ENCODE results near the gene CASP3.
A peak's percentile ranks its signal among the peaks of the same experiment; 100 is the strongest.
"Not testable (repeated sequence)": the region's sequence is repeated elsewhere in the genome, so short reads cannot be mapped to it uniquely, and the experiment has no call there.

CASP3 gene

GRCh38 chr4:184662236-184662635 is 13.0 kb upstream of the CASP3 start:
- H3K9ac ChIP-seq (ENCODE audit: low read length): no peak overlapping the region
- no peaks in the 10 kb centered on the region for H3K27me3 ChIP-seq (ENCODE audit: control insufficient read depth, insufficient read depth, low read length)
- no peak overlapping the region for H3K4me3 ChIP-seq (ENCODE audit: low read depth, low read length)
- H3K4me1 ChIP-seq (ENCODE audit: control insufficient read depth, insufficient read depth, low read length): 0 out of 2 replicates have a peak, but pooled peaks cover 3% of the 10 kb centered on the region
- no peak overlapping the region for H3K27ac ChIP-seq (ENCODE audit: low read depth, low read length)
- H3K9me3 ChIP-seq (ENCODE audit: control insufficient read depth, insufficient read depth, low read depth, low read length): no peaks in the 10 kb centered on the region
- peaks cover 18% of the 10 kb centered on the region for H3K36me3 ChIP-seq (ENCODE audit: control insufficient read depth, insufficient read depth, low read length)

- no peaks in the 10 kb centered on the region for H3K27me3 ChIP-seq (ENCODE audit: control insufficient read depth, insufficient read depth, low read length)
- no peak overlapping the region for H3K4me3 ChIP-seq (ENCODE audit: low read depth, low read length)
- H3K9ac ChIP-seq (ENCODE audit: low read length): no peak overlapping the region
- no peak overlapping the region for H3K27ac ChIP-seq (ENCODE audit: low read depth, low read length)
- 0 out of 2 replicates have a peak, but pooled peaks cover 3% of the 10 kb centered on the region for H3K4me1 ChIP-seq (ENCODE audit: control insufficient read depth, insufficient read depth, low read length)
- peaks cover 9% of the 10 kb centered on the region for H3K36me3 ChIP-seq (ENCODE audit: control insufficient read depth, insufficient read depth, low read length)
- H3K9me3 ChIP-seq (ENCODE audit: control insufficient read depth, insufficient read depth, low read depth, low read length): no peaks in the 10 kb centered on the region
Measured at GRCh38 chr4:184660978-184661377, 11.7 kb upstream of the CASP3 start.

GRCh38 chr4:184657820-184658219 is 8.6 kb upstream of the CASP3 start:
- not testable (repeated sequence) for H3K36me3 ChIP-seq (ENCODE audit: control insufficient read depth, insufficient read depth, low read length); H3K4me3 ChIP-seq (ENCODE audit: low read depth, low read length); H3K27ac ChIP-seq (ENCODE audit: low read depth, low read length)

DNA sequence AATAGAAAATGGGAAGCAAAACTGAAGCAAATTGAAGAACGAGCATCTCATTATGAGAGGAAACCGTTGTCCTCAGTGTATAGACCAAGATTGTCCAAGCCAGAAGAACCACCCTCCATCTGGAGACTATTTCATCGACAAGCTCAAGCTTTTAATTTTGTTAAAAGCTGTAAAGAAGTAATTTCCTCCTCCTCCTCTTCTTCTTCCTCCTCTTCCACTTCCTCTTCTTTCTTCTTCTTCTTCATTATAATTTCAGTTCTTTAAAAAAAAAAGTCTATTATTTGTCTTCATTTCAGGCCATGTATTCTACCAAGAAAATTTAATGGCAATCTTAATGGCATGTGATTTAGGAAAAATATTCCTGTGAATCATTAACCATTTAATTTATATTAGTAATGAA is 7.9 kb upstream of the CASP3 start:
- Histone ChIP-seq H3K4me3 (ENCODE audit: low read depth, low read length) (no peak overlapping the region), H3K27ac (ENCODE audit: low read depth, low read length) (no peak overlapping the region), H3K9me3 (ENCODE audit: control insufficient read depth, insufficient read depth, low read depth, low read length) (no peaks in the 10 kb centered on the region), H3K27me3 (ENCODE audit: control insufficient read depth, insufficient read depth, low read length) (no peaks in the 10 kb centered on the region), H3K36me3 (ENCODE audit: control insufficient read depth, insufficient read depth, low read length) (peaks cover 9% of the 10 kb centered on the region), H3K9ac (ENCODE audit: low read length) (no peak overlapping the region), H3K4me1 (ENCODE audit: control insufficient read depth, insufficient read depth, low read length) (peaks cover 11% of the 10 kb centered on the region)

More at GRCh38 chr4:184657820-184658219, 8.6 kb upstream of the CASP3 start:
- H3K9ac ChIP-seq (ENCODE audit: low read length); H3K9me3 ChIP-seq (ENCODE audit: control insufficient read depth, insufficient read depth, low read depth, low read length); H3K4me1 ChIP-seq (ENCODE audit: control insufficient read depth, insufficient read depth, low read length); H3K27me3 ChIP-seq (ENCODE audit: control insufficient read depth, insufficient read depth, low read length): not testable (repeated sequence)

DNA sequence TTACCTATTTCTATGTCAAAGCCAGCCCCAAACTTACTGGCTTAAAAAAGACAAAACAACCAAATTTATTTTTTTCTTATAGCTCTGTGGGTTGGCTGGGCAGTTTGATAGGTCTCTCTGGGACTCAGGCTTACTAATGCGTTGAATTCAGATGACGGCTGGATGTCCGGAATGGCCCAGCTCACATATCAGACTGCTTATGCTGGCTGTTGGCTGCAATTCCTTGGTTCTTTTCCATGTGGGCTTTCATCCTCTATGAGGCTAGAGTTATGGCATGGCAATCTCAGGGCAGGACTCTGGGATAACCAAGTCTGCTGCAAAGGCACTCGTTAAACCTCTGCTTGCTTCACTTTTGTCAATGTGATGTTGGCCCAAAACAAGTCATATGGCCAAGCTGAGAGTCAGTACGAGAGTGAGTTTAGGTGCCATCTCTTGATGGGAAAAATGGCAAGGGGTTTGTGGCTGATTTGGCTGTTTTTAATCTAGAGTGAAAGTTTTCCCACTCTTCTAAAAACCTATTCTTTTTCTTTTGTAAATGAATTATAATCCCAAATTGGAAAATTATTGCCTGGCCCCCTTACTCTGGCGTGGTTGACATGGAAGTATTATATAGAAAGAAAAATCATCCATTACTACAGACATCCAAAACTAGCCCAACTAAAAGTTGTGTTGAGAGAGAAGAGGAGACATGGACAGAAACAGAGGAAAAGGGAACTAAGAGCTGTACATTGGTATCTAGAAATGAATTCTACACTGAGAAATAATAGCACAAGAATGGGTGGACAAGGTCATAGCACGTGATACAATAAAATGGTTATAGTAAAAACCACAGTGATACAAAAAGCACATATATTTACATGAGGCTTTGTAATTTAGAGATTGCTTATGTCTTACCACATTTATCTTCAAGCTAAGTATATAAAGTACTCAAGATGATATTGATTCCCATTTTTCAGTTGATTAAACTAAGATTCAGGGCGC is 6.9 kb upstream of the CASP3 start:
- Histone ChIP-seq H3K4me1 (ENCODE audit: control insufficient read depth, insufficient read depth, low read length) (peaks cover 18% of the 10 kb centered on the region), H3K27me3 (ENCODE audit: control insufficient read depth, insufficient read depth, low read length) (no peaks in the 10 kb centered on the region), H3K36me3 (ENCODE audit: control insufficient read depth, insufficient read depth, low read length) (peaks cover 8% of the 10 kb centered on the region), H3K9me3 (ENCODE audit: control insufficient read depth, insufficient read depth, low read depth, low read length) (no peaks in the 10 kb centered on the region), H3K9ac (ENCODE audit: low read length) (no peak overlapping the region), H3K27ac (ENCODE audit: low read depth, low read length) (no peak overlapping the region), H3K4me3 (ENCODE audit: low read depth, low read length) (no peak overlapping the region)

- no peaks in the 10 kb centered on the region for H3K36me3 ChIP-seq (ENCODE audit: control insufficient read depth, insufficient read depth, low read length)
- H3K4me3 ChIP-seq (ENCODE audit: low read depth, low read length): no peak overlapping the region
- H3K4me1 ChIP-seq (ENCODE audit: control insufficient read depth, insufficient read depth, low read length): peaks cover 24% of the 10 kb centered on the region
- H3K27ac ChIP-seq (ENCODE audit: low read depth, low read length): no peak overlapping the region
- no peaks in the 10 kb centered on the region for H3K27me3 ChIP-seq (ENCODE audit: control insufficient read depth, insufficient read depth, low read length)
- no peaks in the 10 kb centered on the region for H3K9me3 ChIP-seq (ENCODE audit: control insufficient read depth, insufficient read depth, low read depth, low read length)
- no peak overlapping the region for H3K9ac ChIP-seq (ENCODE audit: low read length)
Measured at GRCh38 chr4:184653650-184654049, 4.4 kb upstream of the CASP3 start.

GRCh38 chr4:184652681-184653080 is 3.4 kb upstream of the CASP3 start:
- not testable (repeated sequence) for H3K9ac ChIP-seq (ENCODE audit: low read length); H3K4me3 ChIP-seq (ENCODE audit: low read depth, low read length); H3K36me3 ChIP-seq (ENCODE audit: control insufficient read depth, insufficient read depth, low read length); H3K27me3 ChIP-seq (ENCODE audit: control insufficient read depth, insufficient read depth, low read length); H3K9me3 ChIP-seq (ENCODE audit: control insufficient read depth, insufficient read depth, low read depth, low read length); H3K27ac ChIP-seq (ENCODE audit: low read depth, low read length)
- peaks cover 27% of the 10 kb centered on the region for H3K4me1 ChIP-seq (ENCODE audit: control insufficient read depth, insufficient read depth, low read length)

DNA sequence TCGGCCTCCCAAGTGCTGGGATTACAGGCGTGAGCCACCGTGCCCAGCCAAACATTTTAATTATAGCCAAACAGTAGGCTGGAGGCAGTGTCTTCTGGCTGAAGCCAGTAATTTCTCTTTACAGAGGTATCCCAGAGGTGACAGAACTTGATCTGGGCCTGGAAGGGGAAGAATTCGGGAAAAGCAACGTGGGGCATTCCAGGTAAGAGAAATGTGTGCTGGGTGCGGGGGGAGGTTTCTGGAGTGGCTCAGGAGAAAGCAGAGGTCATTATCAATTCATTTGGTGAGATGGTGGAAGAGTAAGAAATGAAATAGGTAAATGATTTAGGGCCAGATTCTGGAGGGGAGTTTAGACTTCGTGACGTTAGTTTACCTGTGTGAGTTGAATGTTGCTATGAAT is 2.7 kb upstream of the CASP3 start:
- H3K36me3 ChIP-seq (ENCODE audit: control insufficient read depth, insufficient read depth, low read length): peaks cover 9% of the 10 kb centered on the region; the same call in 1 of the 2 replicates
- H3K9me3 ChIP-seq (ENCODE audit: control insufficient read depth, insufficient read depth, low read depth, low read length): no peaks in the 10 kb centered on the region
- H3K4me1 ChIP-seq (ENCODE audit: control insufficient read depth, insufficient read depth, low read length): peaks cover 35% of the 10 kb centered on the region
- H3K27ac ChIP-seq (ENCODE audit: low read depth, low read length): no peak overlapping the region
- H3K27me3 ChIP-seq (ENCODE audit: control insufficient read depth, insufficient read depth, low read length): no peaks in the 10 kb centered on the region
- H3K9ac ChIP-seq (ENCODE audit: low read length): no peak overlapping the region
- H3K4me3 ChIP-seq (ENCODE audit: low read depth, low read length): no peak overlapping the region

GRCh38 chr4:184649971-184650855 is 966 bp upstream of the CASP3 start:
- peaks cover 45% of the 10 kb centered on the region for H3K4me1 ChIP-seq (ENCODE audit: control insufficient read depth, insufficient read depth, low read length)
- H3K27ac ChIP-seq (ENCODE audit: low read depth, low read length): peak overlapping the region; percentile 66; the same call in 1 of the 2 replicates

GRCh38 chr4:184648313-184649025 is 778 bp downstream of the CASP3 start:
- Histone ChIP-seq H3K4me1 (ENCODE audit: control insufficient read depth, insufficient read depth, low read length) (peaks cover 58% of the 10 kb centered on the region), H3K36me3 (ENCODE audit: control insufficient read depth, insufficient read depth, low read length) (peaks cover 20% of the 10 kb centered on the region), H3K27ac (ENCODE audit: low read depth, low read length) (peak overlapping the region; percentile 89; the same call in 1 of the 2 replicates), H3K27me3 (ENCODE audit: control insufficient read depth, insufficient read depth, low read length) (no peaks in the 10 kb centered on the region), H3K9me3 (ENCODE audit: control insufficient read depth, insufficient read depth, low read depth, low read length) (no peaks in the 10 kb centered on the region), H3K4me3 (ENCODE audit: low read depth, low read length) (peak overlapping the region; percentile 81), H3K9ac (ENCODE audit: low read length) (peak overlapping the region; percentile 86)

More at GRCh38 chr4:184649971-184650855, 966 bp upstream of the CASP3 start:
- Histone ChIP-seq H3K9ac (ENCODE audit: low read length) (peak overlapping the region; percentile 83), H3K9me3 (ENCODE audit: control insufficient read depth, insufficient read depth, low read depth, low read length) (no peaks in the 10 kb centered on the region), H3K36me3 (ENCODE audit: control insufficient read depth, insufficient read depth, low read length) (peaks cover 20% of the 10 kb centered on the region), H3K4me3 (ENCODE audit: low read depth, low read length) (peak overlapping the region; percentile 62), H3K27me3 (ENCODE audit: control insufficient read depth, insufficient read depth, low read length) (no peaks in the 10 kb centered on the region)
